Stimulated activated CD8-positive, alpha-beta memory T cell treated with anti-CD3 and anti-CD28 coated beads, Interleukin-15, amount 100 ng/mL, for 24 hours (primary cell): ENCODE measurements around the gene C1orf159.
"Not testable (repeated sequence)": the region's sequence is repeated elsewhere in the genome, so short reads cannot be mapped to it uniquely, and the experiment has no call there.

ENCODE experiments used
- DNase-seq: peaks from one replicate; pipeline ENCODE4 v3.0.0-alpha.2; 2020; ENCODE audit warnings: low read depth

C1orf159 gene

GRCh38 chr1:1115786-1116700 lies at the start of gene C1orf159:
Gene C1orf159, minus strand, starts transcription at chr1:1116089. Its CDS starts 24,546 bp downstream, at chr1:1091543.
- DNase-seq = peak; percentile 94

- no peak for DNase-seq
Measured at GRCh38 chr1:1165485-1165884, 49.6 kb upstream of the C1orf159 start.

- no peak for DNase-seq
Measured at GRCh38 chr1:1164701-1165451, 49.0 kb upstream of the C1orf159 start.

- DNase-seq = no peak
Measured at GRCh38 chr1:1164361-1164700, 48.4 kb upstream of the C1orf159 start.

GRCh38 chr1:1163538-1164070 lies 47.7 kb upstream of the C1orf159 start:
- no peak for DNase-seq

- DNase-seq = no peak
Measured at GRCh38 chr1:1162597-1163537, 47.0 kb upstream of the C1orf159 start.

- DNase-seq = no peak
Measured at GRCh38 chr1:1161683-1162079, 45.8 kb upstream of the C1orf159 start.

GRCh38 chr1:1161078-1161682 lies 45.3 kb upstream of the C1orf159 start:
- no peak for DNase-seq

- no peak for DNase-seq
Measured at GRCh38 chr1:1160281-1160930, 44.5 kb upstream of the C1orf159 start.

- DNase-seq = no peak
Measured at GRCh38 chr1:1157914-1158710, 42.2 kb upstream of the C1orf159 start.

- peak; percentile 33 for DNase-seq
Measured at GRCh38 chr1:1157426-1157913, 41.6 kb upstream of the C1orf159 start.

GRCh38 chr1:1157033-1157365 lies 41.1 kb upstream of the C1orf159 start:
- DNase-seq = no peak

GRCh38 chr1:1156140-1157032 lies 40.5 kb upstream of the C1orf159 start:
- DNase-seq = no peak

GRCh38 chr1:1155258-1155657 lies 39.4 kb upstream of the C1orf159 start:
- no peak for DNase-seq

GRCh38 chr1:1153874-1154273 lies 38.0 kb upstream of the C1orf159 start:
- no peak for DNase-seq

GRCh38 chr1:1153215-1153614 lies 37.3 kb upstream of the C1orf159 start:
- DNase-seq = not testable (repeated sequence)

GRCh38 chr1:1152431-1152830 lies 36.5 kb upstream of the C1orf159 start:
- DNase-seq = not testable (repeated sequence)

- no peak for DNase-seq
Measured at GRCh38 chr1:1151306-1151705, 35.4 kb upstream of the C1orf159 start.

- no peak for DNase-seq
Measured at GRCh38 chr1:1150100-1150499, 34.2 kb upstream of the C1orf159 start.
